ENCODE results near the gene TFDP1.

The TFDP1 gene

GRCh38 chr13:113601166-113602070 lies 16.9 kb downstream of the TFDP1 start:
- Histone ChIP-seq H3K9me3 (no peaks in the 10 kb centered on the region), H3K4me1 (no peaks in the 10 kb centered on the region), H3K4me3 (no peak overlapping the region), H3K36me3 (replicated peaks) (peaks cover 46% of the 10 kb centered on the region), H3K27me3 (ENCODE audit: low read depth) (no peaks in the 10 kb centered on the region)
- in situ Hi-C loops (cut with MboI; ENCODE audit: low sequenced_read_pairs): no loop called here
- no peak for DNase-seq (ENCODE audit: low spot score in 2 of 2)

- Histone ChIP-seq H3K36me3 (replicated peaks) (peaks cover 37% of the 10 kb centered on the region), H3K4me3 (no peak overlapping the region), H3K27me3 (ENCODE audit: low read depth) (no peaks in the 10 kb centered on the region), H3K9me3 (no peaks in the 10 kb centered on the region), H3K4me1 (no peaks in the 10 kb centered on the region)
- in situ Hi-C loops (cut with MboI; ENCODE audit: low sequenced_read_pairs): no loop called here
- DNase-seq (ENCODE audit: low spot score in 2 of 2): no peak
Measured at GRCh38 chr13:113602291-113602988, 17.9 kb downstream of the TFDP1 start.

- Histone ChIP-seq H3K4me1 (no peaks in the 10 kb centered on the region), H3K9me3 (no peaks in the 10 kb centered on the region), H3K27me3 (ENCODE audit: low read depth) (no peaks in the 10 kb centered on the region), H3K4me3 (no peak overlapping the region), H3K36me3 (replicated peaks) (peaks cover 32% of the 10 kb centered on the region)
- no peak for DNase-seq (ENCODE audit: low spot score in 2 of 2)
- in situ Hi-C loops (cut with MboI; ENCODE audit: low sequenced_read_pairs): no loop called here
Measured at GRCh38 chr13:113603116-113603710, 18.7 kb downstream of the TFDP1 start.

- no peak overlapping the region for H3K4me3 ChIP-seq
- H3K36me3 ChIP-seq (replicated peaks): peaks cover 22% of the 10 kb centered on the region
- no peaks in the 10 kb centered on the region for H3K27me3 ChIP-seq (ENCODE audit: low read depth)
- DNase-seq (ENCODE audit: low spot score in 2 of 2): no peak
- no peaks in the 10 kb centered on the region for H3K9me3 ChIP-seq
- in situ Hi-C loops (cut with MboI; ENCODE audit: low sequenced_read_pairs): no loop called here
- H3K4me1 ChIP-seq: no peaks in the 10 kb centered on the region
Measured at GRCh38 chr13:113604186-113604585, 19.6 kb downstream of the TFDP1 start.

- Histone ChIP-seq H3K27me3 (ENCODE audit: low read depth) (no peaks in the 10 kb centered on the region), H3K36me3 (replicated peaks) (peaks cover 27% of the 10 kb centered on the region), H3K9me3 (no peaks in the 10 kb centered on the region), H3K4me3 (no peak overlapping the region), H3K4me1 (no peaks in the 10 kb centered on the region)
- no peak for DNase-seq (ENCODE audit: low spot score in 2 of 2)
- in situ Hi-C loops (cut with MboI; ENCODE audit: low sequenced_read_pairs): no loop called here
Measured at GRCh38 chr13:113605461-113605860, 20.9 kb downstream of the TFDP1 start.

- Histone ChIP-seq H3K36me3 (replicated peaks) (peaks cover 32% of the 10 kb centered on the region), H3K27me3 (ENCODE audit: low read depth) (no peaks in the 10 kb centered on the region), H3K4me3 (no peak overlapping the region), H3K9me3 (no peaks in the 10 kb centered on the region), H3K4me1 (no peaks in the 10 kb centered on the region)
- no peak for DNase-seq (ENCODE audit: low spot score in 2 of 2)
- in situ Hi-C loops (cut with MboI; ENCODE audit: low sequenced_read_pairs): no loop called here
Measured at GRCh38 chr13:113605866-113606438, 21.4 kb downstream of the TFDP1 start.

- no peak overlapping the region for H3K4me3 ChIP-seq
- H3K36me3 ChIP-seq (replicated peaks): peaks cover 45% of the 10 kb centered on the region
- no peak for DNase-seq (ENCODE audit: low spot score in 2 of 2)
- in situ Hi-C loops (cut with MboI; ENCODE audit: low sequenced_read_pairs): no loop called here
- H3K4me1 ChIP-seq: no peaks in the 10 kb centered on the region
- H3K27me3 ChIP-seq (ENCODE audit: low read depth): no peaks in the 10 kb centered on the region
- H3K9me3 ChIP-seq: no peaks in the 10 kb centered on the region
Measured at GRCh38 chr13:113607056-113607888, 22.7 kb downstream of the TFDP1 start.

- no peak for DNase-seq (ENCODE audit: low spot score in 2 of 2)
- in situ Hi-C loops (cut with MboI; ENCODE audit: low sequenced_read_pairs): no loop called here
- Histone ChIP-seq H3K4me1 (no peaks in the 10 kb centered on the region), H3K27me3 (ENCODE audit: low read depth) (no peaks in the 10 kb centered on the region), H3K9me3 (no peaks in the 10 kb centered on the region), H3K4me3 (no peak overlapping the region), H3K36me3 (replicated peaks) (peaks cover 53% of the 10 kb centered on the region)
Measured at GRCh38 chr13:113607889-113608635, 23.5 kb downstream of the TFDP1 start.

- Histone ChIP-seq H3K4me1 (no peaks in the 10 kb centered on the region), H3K4me3 (no peak overlapping the region), H3K27me3 (ENCODE audit: low read depth) (no peaks in the 10 kb centered on the region), H3K36me3 (replicated peaks) (peaks cover 61% of the 10 kb centered on the region), H3K9me3 (no peaks in the 10 kb centered on the region)
- DNase-seq (ENCODE audit: low spot score in 2 of 2): no peak
- in situ Hi-C loops (cut with MboI; ENCODE audit: low sequenced_read_pairs): no loop called here
Measured at GRCh38 chr13:113608967-113609533, 24.5 kb downstream of the TFDP1 start.

- in situ Hi-C loops (cut with MboI; ENCODE audit: low sequenced_read_pairs): no loop called here
- Histone ChIP-seq H3K4me3 (no peak overlapping the region), H3K36me3 (replicated peaks) (peaks cover 60% of the 10 kb centered on the region), H3K9me3 (no peaks in the 10 kb centered on the region), H3K4me1 (no peaks in the 10 kb centered on the region), H3K27me3 (ENCODE audit: low read depth) (no peaks in the 10 kb centered on the region)
- no peak for DNase-seq (ENCODE audit: low spot score in 2 of 2)
Measured at GRCh38 chr13:113609616-113610015, 25.1 kb downstream of the TFDP1 start.

- H3K4me3 ChIP-seq: no peak overlapping the region
- in situ Hi-C loops (cut with MboI; ENCODE audit: low sequenced_read_pairs): no loop called here
- H3K4me1 ChIP-seq: no peaks in the 10 kb centered on the region
- DNase-seq (ENCODE audit: low spot score in 2 of 2): no peak
- H3K27me3 ChIP-seq (ENCODE audit: low read depth): no peaks in the 10 kb centered on the region
- peaks cover 60% of the 10 kb centered on the region for H3K36me3 ChIP-seq (replicated peaks)
- H3K9me3 ChIP-seq: no peaks in the 10 kb centered on the region
Measured at GRCh38 chr13:113610266-113610665, 25.7 kb downstream of the TFDP1 start.

GRCh38 chr13:113611996-113612395 lies 27.4 kb downstream of the TFDP1 start:
- Histone ChIP-seq H3K4me3 (no peak overlapping the region), H3K36me3 (replicated peaks) (peaks cover 68% of the 10 kb centered on the region), H3K27me3 (ENCODE audit: low read depth) (no peaks in the 10 kb centered on the region), H3K4me1 (no peaks in the 10 kb centered on the region), H3K9me3 (no peaks in the 10 kb centered on the region)
- no peak for DNase-seq (ENCODE audit: low spot score in 2 of 2)
- in situ Hi-C loops (cut with MboI; ENCODE audit: low sequenced_read_pairs): no loop called here

All from HAP-1 (cell line).